Liver (tissue), 9 donors: ENCODE data around the gene COPZ1. TPM values are rescaled to one million over a fixed set of nuclear protein-coding genes. Genes with fewer than 3 reads are reported as not detected.

Source experiments
- DNase-seq: peaks from one replicate; pipeline ENCODE4 v3.0.0-alpha.2; 2017; ENCODE audit warnings: low spot score
- H3K27ac ChIP-seq, 2 donors: one replicate each; pipeline ENCODE4 v1.7.0; 2013; ENCODE audit warnings: inconsistent platforms in 2 of 2, low read length in 2 of 2, control low read depth in 1 of 2, low read depth in 1 of 2, mild to moderate bottlenecking in 1 of 2
- H3K27me3 ChIP-seq, 4 donors: one replicate each; pipeline versions ENCODE4 v1.6.1 to v1.7.0; 2013; ENCODE audit warnings: low read length in 3 of 4, inconsistent platforms in 1 of 4, mild to moderate bottlenecking in 1 of 4, moderate library complexity in 1 of 4; ENCODE audit not compliant: control insufficient read depth in 4 of 4, insufficient read depth in 4 of 4
- H3K36me3 ChIP-seq, 4 donors: one replicate each; pipeline versions ENCODE4 v1.6.1 to v1.7.0; 2013; ENCODE audit warnings: low read length in 3 of 4, mild to moderate bottlenecking in 3 of 4, low read depth in 1 of 4, moderate library complexity in 1 of 4; ENCODE audit not compliant: control insufficient read depth in 4 of 4, insufficient read depth in 3 of 4
- H3K4me1 ChIP-seq, 4 donors: one replicate each; pipeline versions ENCODE4 v1.6.1 to v1.7.0; 2013; ENCODE audit warnings: low read length in 3 of 4, mild to moderate bottlenecking in 3 of 4, moderate library complexity in 1 of 4; ENCODE audit not compliant: control insufficient read depth in 4 of 4, insufficient read depth in 4 of 4
- H3K4me3 ChIP-seq, 3 donors: one replicate each; pipeline versions ENCODE4 v1.6.1 to v1.7.0; 2013; ENCODE audit warnings: low read length in 3 of 3, control low read depth in 1 of 3, low read depth in 1 of 3, mild to moderate bottlenecking in 1 of 3
- H3K9ac ChIP-seq, 2 donors: one replicate each; pipeline ENCODE4 v1.7.0; 2013; ENCODE audit warnings: low read length in 2 of 2, mild to moderate bottlenecking in 2 of 2, moderate library complexity in 2 of 2, control low read depth in 1 of 2, low read depth in 1 of 2
- H3K9me3 ChIP-seq, 4 donors: one replicate each; pipeline versions ENCODE4 v1.6.1 to v1.7.0; 2013; ENCODE audit warnings: low read length in 3 of 4; ENCODE audit not compliant: control insufficient read depth in 4 of 4
- ATF3 ChIP-seq: IDR thresholded peaks from 2 replicates; pipeline ENCODE4 v1.6.1; 2016; ENCODE audit warnings: antibody characterized with exemption
- CTCF ChIP-seq: fragments of 150-350 bp; IDR thresholded peaks from 2 replicates; pipeline ENCODE4 v1.5.1; 2017; ENCODE audit warnings: improper control_type of control experiment, low read depth, low read length; ENCODE audit not compliant: missing input control
- EGR1 ChIP-seq, 2 donors: IDR thresholded peaks; 2 replicates each; pipeline ENCODE4 v1.6.1; 2016 to 2018; ENCODE audit warnings: antibody characterized with exemption in 2 of 2, low read depth in 2 of 2
- FOXA1 ChIP-seq: IDR thresholded peaks from 2 replicates; pipeline ENCODE4 v1.6.1; 2016; ENCODE audit warnings: antibody characterized with exemption
- FOXA2 ChIP-seq: IDR thresholded peaks from 2 replicates; pipeline ENCODE4 v1.6.1; 2016; ENCODE audit warnings: antibody characterized with exemption
- GABPA ChIP-seq, 2 donors: IDR thresholded peaks in 1 of 2; conservative IDR thresholded peaks in 1 of 2; 2 replicates each; pipeline ENCODE4 v1.6.1; 2016; ENCODE audit warnings: antibody characterized with exemption in 2 of 2, mild to moderate bottlenecking in 1 of 2, moderate library complexity in 1 of 2
- HNF4A ChIP-seq, 2 donors: conservative IDR thresholded peaks; 2 replicates each; pipeline ENCODE4 v1.6.1; 2016; ENCODE audit warnings: antibody characterized with exemption in 2 of 2, mild to moderate bottlenecking in 2 of 2
- HNF4G ChIP-seq: IDR thresholded peaks from 2 replicates; pipeline ENCODE4 v1.6.1; 2016; ENCODE audit warnings: antibody characterized with exemption
- JUND ChIP-seq, 2 donors: IDR thresholded peaks; 2 replicates each; pipeline ENCODE4 v1.6.1; 2016; ENCODE audit warnings: antibody characterized with exemption in 2 of 2
- MAX ChIP-seq: IDR thresholded peaks from 2 replicates; pipeline ENCODE4 v1.6.1; 2016; ENCODE audit warnings: antibody characterized with exemption
- NR2F2 ChIP-seq: IDR thresholded peaks from 2 replicates; pipeline ENCODE4 v1.6.1; 2016; ENCODE audit warnings: antibody characterized with exemption
- RAD21 ChIP-seq, 2 donors: IDR thresholded peaks; 2 replicates each; pipeline ENCODE4 v1.6.1; 2016; ENCODE audit warnings: antibody characterized with exemption in 2 of 2, mild to moderate bottlenecking in 2 of 2
- REST ChIP-seq: IDR thresholded peaks from 2 replicates; pipeline ENCODE4 v1.6.1; 2016; ENCODE audit warnings: antibody characterized with exemption, mild to moderate bottlenecking
- RXRA ChIP-seq, 2 donors: IDR thresholded peaks; 2 replicates each; pipeline ENCODE4 v1.6.1; 2017 to 2018; ENCODE audit warnings: antibody characterized with exemption in 2 of 2, mild to moderate bottlenecking in 1 of 2
- SP1 ChIP-seq: IDR thresholded peaks from 2 replicates; pipeline ENCODE4 v1.6.1; 2018; ENCODE audit warnings: antibody characterized with exemption, mild to moderate bottlenecking
- TAF1 ChIP-seq: conservative IDR thresholded peaks from 2 replicates; pipeline ENCODE4 v1.6.1; 2016; ENCODE audit warnings: antibody characterized with exemption, mild to moderate bottlenecking
- YY1 ChIP-seq: IDR thresholded peaks from 2 replicates; pipeline ENCODE4 v1.6.1; 2016; ENCODE audit warnings: antibody characterized with exemption, mild to moderate bottlenecking
- ZBTB33 ChIP-seq: IDR thresholded peaks from 2 replicates; pipeline ENCODE4 v1.6.1; 2016; ENCODE audit warnings: antibody characterized with exemption
- WGBS: extraction: QIAGEN DNeasy Blood & Tissue Kit; methylation state at CpG from one replicate; pipeline ENCODE4 v1.1.7; 2013; 5-methylcytosine and 5-hydroxymethylcytosine counted together
- polyA plus RNA-seq, 2 donors: library from polyadenylated mRNA; stranded (reverse) in 1 of 2; unstranded in 1 of 2; fragments of 200-250 nt in 1 of 2; fragments of >200 nt in 1 of 2; fragmentation: Nextera tagmentation in 1 of 2; extraction: Ambion mirVana in 1 of 2; gene quantifications; one replicate each; pipeline versions ENCODE4 v1.2.1 to v1.2.3, GENCODE V29; 2013 to 2015
- total RNA-seq, 2 donors: library from RNA; depleted of rRNA; stranded (reverse); fragments of >200 nt; gene quantifications; one replicate each; pipeline ENCODE4 v1.2.3, GENCODE V29; 2014
- donor health status: healthy.
- donor health status: healthy.
- donor health status: healthy.
- donor health status: healthy.
- donor health status: healthy.

COPZ1 gene
- total and polyA plus RNA-seq, 4 donors: 54.6 to 92.6 (median 79.8) TPM

GRCh38 chr12:54397157-54397556 is 72.2 kb downstream of the COPZ1 start (continued):
- TF ChIP-seq MAX: no peak
- no peak for TF ChIP-seq HNF4A (conservative IDR thresholded peaks at IDR 0.05)
- no peak for TF ChIP-seq HNF4G
- no peak for TF ChIP-seq TAF1
- no peak for TF ChIP-seq JUND (IDR thresholded peaks at IDR 0.05)

GRCh38 chr12:54398218-54398617 is 73.3 kb downstream of the COPZ1 start:
- no peak for TF ChIP-seq ZBTB33
- no peak for TF ChIP-seq FOXA1
- no peak for TF ChIP-seq NR2F2
- no peak for TF ChIP-seq RXRA (IDR thresholded peaks at IDR 0.05)
- no peak for TF ChIP-seq JUND (IDR thresholded peaks at IDR 0.05)
- no peak for TF ChIP-seq YY1
- no peak for TF ChIP-seq ATF3
- no peak for TF ChIP-seq RAD21 (IDR thresholded peaks at IDR 0.05)
- no peak for TF ChIP-seq SP1
- no peak for TF ChIP-seq TAF1
- no peak for TF ChIP-seq MAX
- TF ChIP-seq HNF4A (conservative IDR thresholded peaks at IDR 0.05): no peak
- TF ChIP-seq HNF4G: no peak
- TF ChIP-seq CTCF: no peak
- TF ChIP-seq FOXA2: no peak
- no peak for TF ChIP-seq EGR1 (IDR thresholded peaks at IDR 0.05; ENCODE audit: low read depth in 2 of 2)
- TF ChIP-seq GABPA (IDR thresholded peaks at IDR 0.05 in 1 of 2, conservative IDR thresholded peaks at IDR 0.05 in 1 of 2): no peak
- no peak for TF ChIP-seq REST
- peaks cover 0 to 5% (median 1%) of the 10 kb centered on the region in 4 donors for H3K4me1 ChIP-seq
- no peak overlapping the region for H3K27ac ChIP-seq
- H3K4me3 ChIP-seq: no peak overlapping the region
- H3K9ac ChIP-seq: no peak overlapping the region
- no peaks in the 10 kb centered on the region for H3K9me3 ChIP-seq
- H3K27me3 ChIP-seq: no peaks in the 10 kb centered on the region
- no peak for DNase-seq
- whole genome bisulfite sequencing: 96% methylated on average over 2 of the region's 2 CpGs
- H3K36me3 ChIP-seq: peaks cover 15 to 71% (median 65%) of the 10 kb centered on the region in 4 donors
